GM18505 (cell line): ENCODE results near the gene SERINC3.
A peak's percentile ranks its signal among the peaks of the same experiment; 100 is the strongest.
"Not testable (repeated sequence)": the region's sequence is repeated elsewhere in the genome, so short reads cannot be mapped to it uniquely, and the experiment has no call there.

ENCODE experiments used
- ATAC-seq: cut with Tn5 transposase; IDR thresholded peaks from one replicate; pipeline ENCODE4 v1.9.1; 2021; ENCODE audit not compliant: unreplicated experiment
- POLR2A ChIP-seq: IDR thresholded peaks from 4 replicates; pipeline ENCODE4 v1.6.1; 2011; ENCODE audit warnings: borderline replicate concordance; ENCODE audit not compliant: insufficient read depth, insufficient read length; ENCODE audit errors: extremely low read depth

Gene SERINC3

GRCh38 chr20:44521484-44522481 lies at the start of gene SERINC3:
SERINC3 (minus strand) TSS chr20:44522070; CDS start chr20:44521951, 119 bp downstream.
- ATAC-seq: peak; percentile 96
- TF ChIP-seq POLR2A: peak; percentile 86

GRCh38 chr20:44571362-44571988 lies 49.6 kb upstream of the SERINC3 start:
- no peak for ATAC-seq
- TF ChIP-seq POLR2A: no peak

- no peak for TF ChIP-seq POLR2A
- ATAC-seq: no peak
These were observed 48.5 kb upstream of the SERINC3 start for GRCh38 chr20:44570367-44570766.

- ATAC-seq: no peak
- TF ChIP-seq POLR2A: no peak
These were observed 44.9 kb upstream of the SERINC3 start for GRCh38 chr20:44566811-44567210.

- no peak for ATAC-seq
- no peak for TF ChIP-seq POLR2A
These were observed 44.1 kb upstream of the SERINC3 start for GRCh38 chr20:44566018-44566417.

GRCh38 chr20:44561876-44562275 lies 40.0 kb upstream of the SERINC3 start:
- ATAC-seq: no peak
- TF ChIP-seq POLR2A: no peak

GRCh38 chr20:44560818-44561217 lies 38.9 kb upstream of the SERINC3 start:
- ATAC-seq: not testable (repeated sequence)

GRCh38 chr20:44560229-44560628 lies 38.4 kb upstream of the SERINC3 start:
- ATAC-seq: no peak
- TF ChIP-seq POLR2A: no peak

GRCh38 chr20:44559302-44559701 lies 37.4 kb upstream of the SERINC3 start:
- TF ChIP-seq POLR2A: no peak
- ATAC-seq: no peak

- no peak for TF ChIP-seq POLR2A
- ATAC-seq: no peak
These were observed 31.4 kb upstream of the SERINC3 start for GRCh38 chr20:44552950-44553908.

GRCh38 chr20:44552568-44552949 lies 30.7 kb upstream of the SERINC3 start:
- no peak for ATAC-seq
- TF ChIP-seq POLR2A: no peak

GRCh38 chr20:44552050-44552449 lies 30.2 kb upstream of the SERINC3 start:
- no peak for ATAC-seq
- no peak for TF ChIP-seq POLR2A

GRCh38 chr20:44549123-44549522 lies 27.3 kb upstream of the SERINC3 start:
- ATAC-seq: no peak

More at GRCh38 chr20:44549123-44549522, 27.3 kb upstream of the SERINC3 start:
- no peak for TF ChIP-seq POLR2A
